Colonic mucosa (tissue), 4 donors: ENCODE data around the gene SCUBE1. TPM values are rescaled to one million over a fixed set of nuclear protein-coding genes. Genes with fewer than 3 reads are reported as not detected.

ENCODE experiments used
- DNase-seq: peaks from one replicate; pipeline ENCODE4 v3.0.0-alpha.2; 2020
- H3K27ac ChIP-seq: fragments of 200-600 bp; one replicate; pipeline ENCODE4 v1.8.0; 2021
- H3K27me3 ChIP-seq: fragments of 200-600 bp; one replicate; pipeline ENCODE4 v1.8.0; 2021
- H3K36me3 ChIP-seq: fragments of 200-600 bp; one replicate; pipeline ENCODE4 v1.8.0; 2021
- H3K4me1 ChIP-seq: fragments of 200-600 bp; one replicate; pipeline ENCODE4 v1.8.0; 2021; ENCODE audit warnings: mild to moderate bottlenecking
- H3K4me3 ChIP-seq: fragments of 200-600 bp; one replicate; pipeline ENCODE4 v1.8.0; 2021
- H3K9ac ChIP-seq, 2 donors: one replicate each; pipeline ENCODE4 v1.7.0; 2013; ENCODE audit warnings: control low read depth in 2 of 2, low read depth in 2 of 2, low read length in 2 of 2
- H3K9me3 ChIP-seq: fragments of 200-600 bp; one replicate; pipeline ENCODE4 v1.8.0; 2021
- intact Hi-C: fragments of 100-400 bp; cut with DNase I; formaldehyde crosslinking; loops from one replicate; pipeline ENCODE4 v1.14.1; 2022
- total RNA-seq, 2 donors: library from RNA; stranded (reverse); fragmentation: NEBNext Ultra II Directional in 1 of 2; extraction: Animal tissue kit (Norgen Biotek cat#: 25700) in 1 of 2; gene quantifications; one replicate each; pipeline ENCODE4 v1.2.1, GENCODE V29; 2021
- TF ChIP-seq, protein P1 (sequence below): fragments of 200-600 bp; IDR thresholded peaks from one replicate; pipeline ENCODE4 v1.8.0; 2022; ENCODE audit warnings: antibody characterized with exemption, mild to moderate bottlenecking
- donor health status: healthy.
- donor health status: DM: no; HTN: no; CAD: no.
- donor health status: DM: no; HTN: no; CAD: no.

The SCUBE1 gene
- total RNA-seq, 2 donors from 2014 or later, result 1.7 to 5.6 TPM

DNA sequence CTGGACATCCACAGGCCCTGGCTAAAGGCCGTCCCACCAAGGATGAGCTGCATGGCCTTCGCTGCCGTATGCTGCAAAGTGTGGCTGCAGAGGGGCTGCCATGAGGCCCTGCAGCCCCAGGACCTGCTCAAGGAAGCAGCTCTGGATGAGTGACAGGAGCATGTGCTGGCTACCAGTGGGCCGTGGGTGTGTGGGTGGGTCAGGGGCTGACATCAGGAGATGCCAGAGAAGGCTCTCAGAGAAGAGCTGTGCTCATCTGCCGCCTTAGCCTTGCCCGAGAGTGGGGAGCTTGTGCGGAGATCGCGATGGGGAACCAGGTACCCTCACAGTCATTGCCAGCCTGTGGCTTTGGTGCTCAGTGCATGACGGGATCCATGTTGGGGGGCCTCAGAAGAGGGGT, 41.3 kb downstream of the SCUBE1 start:
- TF ChIP-seq, protein P1, sequence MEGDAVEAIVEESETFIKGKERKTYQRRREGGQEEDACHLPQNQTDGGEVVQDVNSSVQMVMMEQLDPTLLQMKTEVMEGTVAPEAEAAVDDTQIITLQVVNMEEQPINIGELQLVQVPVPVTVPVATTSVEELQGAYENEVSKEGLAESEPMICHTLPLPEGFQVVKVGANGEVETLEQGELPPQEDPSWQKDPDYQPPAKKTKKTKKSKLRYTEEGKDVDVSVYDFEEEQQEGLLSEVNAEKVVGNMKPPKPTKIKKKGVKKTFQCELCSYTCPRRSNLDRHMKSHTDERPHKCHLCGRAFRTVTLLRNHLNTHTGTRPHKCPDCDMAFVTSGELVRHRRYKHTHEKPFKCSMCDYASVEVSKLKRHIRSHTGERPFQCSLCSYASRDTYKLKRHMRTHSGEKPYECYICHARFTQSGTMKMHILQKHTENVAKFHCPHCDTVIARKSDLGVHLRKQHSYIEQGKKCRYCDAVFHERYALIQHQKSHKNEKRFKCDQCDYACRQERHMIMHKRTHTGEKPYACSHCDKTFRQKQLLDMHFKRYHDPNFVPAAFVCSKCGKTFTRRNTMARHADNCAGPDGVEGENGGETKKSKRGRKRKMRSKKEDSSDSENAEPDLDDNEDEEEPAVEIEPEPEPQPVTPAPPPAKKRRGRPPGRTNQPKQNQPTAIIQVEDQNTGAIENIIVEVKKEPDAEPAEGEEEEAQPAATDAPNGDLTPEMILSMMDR, result no peak
- no peaks in the 10 kb centered on the region for H3K36me3 ChIP-seq
- DNase-seq, result no peak

DNA sequence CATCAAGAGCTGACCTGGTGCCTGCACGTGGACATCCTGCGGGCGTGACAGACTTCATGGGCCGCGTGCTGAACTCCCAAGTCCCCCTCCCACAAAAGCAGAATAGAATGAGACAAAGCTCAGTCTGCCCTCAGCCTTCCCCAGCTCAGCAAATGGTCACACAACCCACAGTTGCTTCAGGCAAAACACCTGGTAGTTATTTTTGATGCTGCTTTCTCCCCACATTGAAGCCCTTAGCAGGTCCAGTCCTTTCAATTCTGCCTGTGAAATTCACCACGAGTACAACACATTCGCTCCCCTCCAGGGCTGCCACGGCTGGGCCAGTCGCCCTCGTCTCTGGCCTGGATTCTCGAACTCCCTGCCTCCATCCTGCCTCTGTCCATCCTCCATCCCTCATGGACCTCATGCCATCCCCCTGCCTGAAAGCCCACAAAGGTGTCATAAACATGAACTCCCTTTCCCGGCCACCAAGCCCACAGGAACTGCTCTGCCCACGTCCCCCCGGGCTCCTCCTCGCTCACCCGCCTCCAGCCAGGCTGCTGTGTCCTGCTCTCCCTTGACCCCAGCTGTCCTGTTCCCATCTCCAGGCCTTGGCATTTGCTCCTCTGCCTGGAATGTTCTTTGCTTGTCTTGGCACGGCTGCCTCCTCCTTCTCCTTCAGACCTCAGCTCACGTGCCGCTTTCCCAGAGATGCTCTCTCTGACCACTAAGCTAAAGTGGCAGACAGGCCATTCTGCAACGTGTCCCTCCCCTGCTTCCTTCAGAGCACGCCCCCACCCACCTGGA, 42.1 kb downstream of the SCUBE1 start:
- intact Hi-C loops, result no loop called here
- Histone ChIP-seq H3K9ac (no peak overlapping the region), H3K27me3 (no peaks in the 10 kb centered on the region), H3K4me3 (no peak overlapping the region), H3K4me1 (no peaks in the 10 kb centered on the region), H3K9me3 (no peaks in the 10 kb centered on the region), H3K27ac (no peak overlapping the region), H3K36me3 (no peaks in the 10 kb centered on the region)
- no peak for DNase-seq
- TF ChIP-seq, protein P1, result no peak

More for the DNA sequence above, 41.3 kb downstream of the SCUBE1 start:
- Histone ChIP-seq H3K27ac (no peak overlapping the region), H3K4me3 (no peak overlapping the region), H3K27me3 (no peaks in the 10 kb centered on the region), H3K9me3 (no peaks in the 10 kb centered on the region), H3K9ac (no peak overlapping the region), H3K4me1 (no peaks in the 10 kb centered on the region)
- intact Hi-C loops, result no loop called here

DNA sequence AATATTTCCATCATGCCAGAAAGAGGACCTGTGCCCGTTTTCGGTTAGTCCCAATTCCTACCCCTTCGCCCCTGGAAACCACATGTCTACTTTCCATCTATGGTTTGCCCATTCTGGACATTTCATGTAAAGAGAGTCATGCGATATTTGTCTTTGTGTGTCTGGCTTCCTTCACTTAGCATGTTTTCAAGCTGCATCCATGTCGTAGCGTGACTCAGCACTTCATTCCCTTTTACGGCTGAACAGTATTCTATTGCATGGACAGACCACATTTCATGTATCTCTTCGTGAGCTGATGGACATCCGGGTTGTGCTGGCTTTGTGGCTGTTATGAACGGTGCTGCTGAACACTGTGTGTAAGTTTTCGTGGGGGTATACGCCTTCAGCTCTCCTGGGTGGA, 43.4 kb downstream of the SCUBE1 start:
- Histone ChIP-seq H3K4me3 (no peak overlapping the region), H3K4me1 (no peaks in the 10 kb centered on the region), H3K9me3 (no peaks in the 10 kb centered on the region), H3K36me3 (no peaks in the 10 kb centered on the region), H3K9ac (no peak overlapping the region), H3K27me3 (no peaks in the 10 kb centered on the region), H3K27ac (no peak overlapping the region)
- no peak for DNase-seq
- TF ChIP-seq, protein P1, result no peak
- intact Hi-C loops, result no loop called here

DNA sequence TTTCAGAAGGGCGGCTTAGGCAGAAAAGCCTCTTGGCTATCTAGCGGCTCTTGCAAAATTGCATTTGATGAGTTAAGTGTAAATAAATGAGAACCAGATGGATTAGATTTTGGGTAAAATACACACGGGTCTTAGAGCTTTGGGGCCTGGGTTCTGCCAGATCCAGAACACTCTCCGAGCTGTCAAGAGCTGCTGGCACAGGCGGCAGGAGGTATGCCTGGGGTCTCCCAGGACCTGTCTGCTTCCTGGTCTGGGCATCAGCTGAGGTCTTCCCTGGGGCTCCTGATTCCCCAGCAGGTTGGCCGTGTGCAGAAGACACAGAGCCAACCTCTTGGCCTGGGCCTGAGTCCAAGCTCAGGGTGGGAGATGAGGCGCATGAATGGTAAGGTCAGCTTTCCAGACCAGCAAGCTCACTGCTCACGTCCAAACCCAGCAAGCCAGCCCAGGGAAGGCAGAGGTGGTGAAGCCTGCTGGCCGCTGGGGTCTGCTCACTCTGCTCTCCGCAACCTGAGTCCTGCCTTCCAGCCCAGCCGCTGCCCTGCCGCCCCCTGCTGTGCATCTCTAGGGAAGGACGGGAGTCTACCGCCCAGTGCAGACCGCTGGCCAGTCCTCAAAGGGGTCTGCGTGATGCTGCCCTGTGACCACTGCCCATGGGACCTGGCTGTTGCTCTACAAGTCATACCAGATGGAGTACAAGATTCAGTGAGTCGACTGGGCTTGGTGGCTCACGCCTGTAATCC, 44.9 kb downstream of the SCUBE1 start:
- no peak for DNase-seq
- Histone ChIP-seq H3K9ac (no peak overlapping the region), H3K4me3 (no peak overlapping the region), H3K4me1 (no peaks in the 10 kb centered on the region), H3K36me3 (no peaks in the 10 kb centered on the region), H3K27me3 (no peaks in the 10 kb centered on the region), H3K9me3 (no peaks in the 10 kb centered on the region), H3K27ac (no peak overlapping the region)
- intact Hi-C loops, result no loop called here
- TF ChIP-seq, protein P1, result no peak

DNA sequence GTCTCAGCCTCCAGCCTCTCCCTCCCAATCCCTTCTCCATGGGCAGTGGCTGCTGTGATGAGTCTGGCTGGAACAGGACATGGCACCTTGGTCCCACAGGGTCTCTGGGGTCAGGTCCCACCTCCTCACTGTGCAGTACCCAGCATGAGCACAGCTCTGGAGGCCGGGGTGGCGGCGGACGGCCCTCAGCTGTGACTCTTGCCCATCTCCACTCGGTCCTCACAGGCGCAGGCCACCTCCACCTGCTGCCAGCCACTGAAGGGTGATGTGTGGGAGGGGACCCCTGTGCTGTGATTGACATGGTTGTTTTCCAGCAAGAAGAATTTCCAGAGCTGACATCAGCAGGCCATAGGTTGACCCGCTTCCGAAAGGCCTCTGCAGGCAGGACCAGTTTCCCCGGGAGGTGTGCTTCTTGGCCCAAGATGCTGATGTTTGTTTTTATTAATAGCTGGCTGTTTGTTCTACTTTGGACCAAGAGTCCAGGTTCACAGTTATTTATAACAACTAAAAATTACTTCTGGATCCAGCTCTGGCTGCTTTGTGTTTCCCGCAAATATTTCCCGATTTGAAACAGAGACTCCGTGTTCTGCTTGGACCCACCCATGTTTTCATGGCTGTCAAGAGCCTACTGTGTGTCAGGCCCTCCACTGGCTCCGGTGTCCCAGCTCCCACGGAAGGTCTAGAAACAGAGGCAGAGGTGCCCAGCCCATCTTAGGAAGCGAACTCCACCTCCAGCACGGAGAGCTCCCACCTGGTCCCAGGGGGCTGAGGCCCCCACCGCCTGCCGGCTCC, 45.7 kb downstream of the SCUBE1 start:
- no peaks in the 10 kb centered on the region for H3K9me3 ChIP-seq
- no peak overlapping the region for H3K27ac ChIP-seq
- no peak overlapping the region for H3K4me3 ChIP-seq
- no peaks in the 10 kb centered on the region for H3K36me3 ChIP-seq
- no peaks in the 10 kb centered on the region for H3K27me3 ChIP-seq
- TF ChIP-seq, protein P1, result no peak
- no peak overlapping the region for H3K9ac ChIP-seq
- intact Hi-C loops, result no loop called here
- DNase-seq, result no peak
- H3K4me1 ChIP-seq, result no peaks in the 10 kb centered on the region
